Astrocyte (in vitro differentiated cells and primary cell): ENCODE data around the gene GLYATL1.

ENCODE experiments used
- CTCF ChIP-seq: IDR thresholded peaks from 2 replicates; pipeline ENCODE4 v1.5.1; 2011; ENCODE audit warnings: low read depth, mild to moderate bottlenecking, inconsistent platforms, low read length, moderate library complexity; ENCODE audit not compliant: insufficient read depth
- EZH2 ChIP-seq: IDR thresholded peaks from 2 replicates; pipeline ENCODE4 v1.6.1; 2012; ENCODE audit warnings: mild to moderate bottlenecking, low read length, inconsistent platforms; ENCODE audit not compliant: insufficient read depth

DNA sequence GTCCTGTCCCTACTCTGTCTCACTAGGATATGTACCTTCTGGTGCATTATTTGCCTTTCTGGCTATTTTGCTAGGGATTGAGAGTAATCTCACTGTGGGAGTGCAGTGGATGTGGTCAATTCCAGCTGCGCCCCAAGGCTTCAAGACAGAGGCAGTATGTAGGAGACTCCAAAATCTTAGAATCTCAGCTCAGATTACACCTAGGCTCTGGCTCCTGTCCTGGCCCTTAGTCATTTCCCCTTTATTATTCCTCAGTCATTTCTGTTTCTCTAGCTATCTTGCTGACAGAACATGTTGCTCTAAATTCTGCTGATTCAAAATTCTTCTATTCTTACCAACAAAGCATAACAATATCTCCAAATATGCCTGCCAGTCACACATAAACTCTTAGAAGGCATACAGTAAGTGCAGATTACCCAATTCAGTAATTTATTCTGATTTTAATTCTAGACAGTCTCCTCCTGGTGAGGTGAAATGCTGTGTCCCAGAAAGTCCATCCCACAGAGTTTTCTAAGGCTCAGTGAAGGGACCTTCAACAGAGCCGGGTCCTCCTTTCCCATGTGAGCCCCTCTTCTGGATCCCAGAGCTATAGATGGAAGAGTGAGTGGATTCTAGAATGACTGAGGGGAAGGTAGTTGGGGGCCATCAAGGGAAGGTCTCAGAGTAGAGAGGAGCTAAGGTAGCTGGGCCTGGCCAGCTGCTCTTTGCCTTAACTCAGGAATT is 24.3 kb upstream of the GLYATL1 start:
- TF ChIP-seq CTCF (no peak), EZH2 (no peak)
